K562 (cell line): ENCODE results near the gene GARIN1A. TPM values are rescaled to one million over a fixed set of nuclear protein-coding genes. Genes with fewer than 3 reads are reported as not detected.

Experiments
- ATAC-seq: fragments of 200-7000 bp; cut with Tn5 transposase; 3 replicates; pipeline ENCODE4 v1.9.1; 2020; ENCODE audit warnings: moderate library complexity
- BruUV-seq: library from RNA; stranded (reverse); fragments of 400-500 nt; replicated peaks from 2 replicates; lab custom pipeline; 2021; lab: Mats Ljungman, UMichigan
- CTCF ChIA-PET: fragments of 300-600 bp; formaldehyde crosslinking; extraction: SDS; loops from one replicate; lab custom pipeline; 2021; ENCODE audit warnings: low intra/inter-chr PET ratio; lab: Yijun Ruan, JAX
- POLR2A ChIA-PET: fragments of 300-600, 350-650 bp; sonication (Branson Sonifier 250); formaldehyde crosslinking; extraction: SDS; loops from one replicate; lab custom pipeline; 2021; ENCODE audit warnings: antibody characterized with exemption, inconsistent platforms; lab: Yijun Ruan, JAX
- DNase-seq, 4 experiments: peaks; one replicate each; pipeline versions ENCODE4 v3.0.0 to v3.0.0-alpha.2; 2011 to 2018; ENCODE audit warnings: low spot score in 3 of 4, mixed read lengths in 3 of 4; ENCODE audit errors: extremely low read depth in 1 of 4
- FAIRE-seq: peaks from 2 replicates; lab custom pipeline; 2011; peaks lifted over from hg19 to GRCh38; lab: Jason Lieb, UNC
- H2AFZ ChIP-seq: 2 replicates; pipeline ENCODE4 v1.6.0; 2011; ENCODE audit warnings: low read depth, low read length, control low read depth, inconsistent platforms
- H3K27ac ChIP-seq: fragments of 200-600 bp; 3 replicates; pipeline ENCODE4 v1.8.0; 2011; ENCODE audit warnings: low read depth, mild to moderate bottlenecking, control low read depth, inconsistent platforms, low read length, moderate library complexity, mixed read lengths; ENCODE audit errors: extremely low read depth
- H3K27me3 ChIP-seq, 2 experiments: fragments of 300-600 bp in 1 of 2; 2 replicates in 1 of 2; 3 replicates in 1 of 2; pipeline versions ENCODE4 v1.6.0 to v1.8.0; 2011; ENCODE audit warnings: inconsistent platforms in 2 of 2, low read length in 2 of 2, mild to moderate bottlenecking in 1 of 2, mixed read lengths in 1 of 2, moderate library complexity in 1 of 2; ENCODE audit not compliant: control insufficient read depth in 2 of 2, insufficient read depth in 2 of 2
- H3K36me3 ChIP-seq: fragments of 300-600 bp; 3 replicates; pipeline ENCODE4 v1.8.0; 2011; ENCODE audit warnings: mild to moderate bottlenecking, low read length, inconsistent platforms; ENCODE audit not compliant: control insufficient read depth, insufficient read depth
- H3K4me1 ChIP-seq, 2 experiments: fragments of 200-600 bp in 1 of 2; replicated peaks in 1 of 2; 2 replicates in 1 of 2; 3 replicates in 1 of 2; pipeline versions ENCODE4 v1.5.1 to v1.8.0; 2011; ENCODE audit warnings: inconsistent platforms in 2 of 2, low read length in 2 of 2, mild to moderate bottlenecking in 1 of 2, mixed read lengths in 1 of 2, moderate library complexity in 1 of 2; ENCODE audit not compliant: control insufficient read depth in 2 of 2, insufficient read depth in 2 of 2
- H3K4me2 ChIP-seq: 2 replicates; pipeline ENCODE4 v1.6.1; 2011; ENCODE audit warnings: low read length, control low read depth, inconsistent platforms, mixed read lengths; ENCODE audit not compliant: insufficient read depth
- H3K4me3 ChIP-seq: fragments of 200-600 bp; sonication (generic), shearing (Covaris generic); 2 replicates; pipeline ENCODE4 v1.5.1; 2016; ENCODE audit warnings: control low read depth, inconsistent platforms
- H3K79me2 ChIP-seq: fragments of 200-600 bp; 3 replicates; pipeline ENCODE4 v1.8.0; 2011; ENCODE audit warnings: low read length, inconsistent platforms; ENCODE audit not compliant: control insufficient read depth, insufficient read depth
- H3K9ac ChIP-seq, 2 experiments: 2 replicates each; pipeline versions ENCODE4 v1.6.0 to v1.6.1; 2011; ENCODE audit warnings: low read depth in 2 of 2, low read length in 2 of 2, control low read depth in 1 of 2, inconsistent platforms in 1 of 2, mild to moderate bottlenecking in 1 of 2, mixed read lengths in 1 of 2; ENCODE audit not compliant: insufficient read depth in 1 of 2
- H3K9me1 ChIP-seq: one replicate; pipeline ENCODE4 v1.6.0; 2011; ENCODE audit warnings: inconsistent platforms, mild to moderate bottlenecking, low read length, moderate library complexity; ENCODE audit not compliant: control insufficient read depth, insufficient read depth
- H3K9me3 ChIP-seq: replicated peaks from 2 replicates; pipeline ENCODE4 v1.5.1; 2011; ENCODE audit warnings: low read depth, low read length, inconsistent platforms; ENCODE audit not compliant: control insufficient read depth, insufficient read depth
- H4K20me1 ChIP-seq: replicated peaks from 2 replicates; pipeline ENCODE4 v1.6.1; 2011; ENCODE audit warnings: low read length, inconsistent platforms, mixed read lengths; ENCODE audit not compliant: control insufficient read depth, insufficient read depth
- C11orf30 ChIP-seq: fragments of 450-650 bp; IDR thresholded peaks from 2 replicates; pipeline ENCODE4 v1.6.1; 2016; ENCODE audit warnings: low read depth, mild to moderate bottlenecking
- HNRNPK ChIP-seq: fragments of 200-400 bp; formaldehyde crosslinking; IDR thresholded peaks from one replicate; pipeline ENCODE4 v1.6.1; 2018; ENCODE audit warnings: mild to moderate bottlenecking, low read depth, low read length; ENCODE audit not compliant: poor library complexity, severe bottlenecking
- KDM1A ChIP-seq, 2 experiments: fragments of 450-650 bp; IDR thresholded peaks; 2 replicates each; pipeline ENCODE4 v1.6.1; 2016; ENCODE audit warnings: mild to moderate bottlenecking in 2 of 2
- NFYB ChIP-seq: IDR thresholded peaks from 2 replicates; pipeline ENCODE4 v1.6.1; 2011; ENCODE audit warnings: mild to moderate bottlenecking, moderate library complexity; ENCODE audit not compliant: insufficient read length; ENCODE audit errors: extremely low read depth
- PCBP1 ChIP-seq: fragments of 200-400 bp; formaldehyde crosslinking; IDR thresholded peaks from 2 replicates; pipeline ENCODE4 v1.6.1; 2018; ENCODE audit warnings: mild to moderate bottlenecking, low read depth, low read length; ENCODE audit not compliant: poor library complexity, severe bottlenecking
- PCBP2 ChIP-seq: fragments of 200-400 bp; formaldehyde crosslinking; IDR thresholded peaks from 2 replicates; pipeline ENCODE4 v1.6.1; 2018; ENCODE audit warnings: low read length, low read depth, mild to moderate bottlenecking, moderate library complexity; ENCODE audit not compliant: poor library complexity, severe bottlenecking
- SREBF1 ChIP-seq: fragments of 150-350 bp; IDR thresholded peaks from 2 replicates; pipeline ENCODE4 v1.6.1; 2014; ENCODE audit warnings: antibody characterized with exemption, low read depth, low read length, borderline replicate concordance
- XRCC4 ChIP-seq: IDR thresholded peaks from one replicate; pipeline ENCODE4 v1.6.1; 2011; ENCODE audit not compliant: insufficient read depth, insufficient read length; ENCODE audit errors: extremely low read depth
- WGBS: fragments of 100-300 bp; shearing (Covaris generic); methylation state at CpG from one replicate; pipeline ENCODE4 v1.1.6; 2016; ENCODE audit warnings: low coverage, mixed read lengths; ENCODE audit not compliant: insufficient coverage; ENCODE audit errors: missing lambda C conversion rate; 5-methylcytosine and 5-hydroxymethylcytosine counted together
- in situ Hi-C: fragments of 300-500 bp; cut with MboI; formaldehyde crosslinking; loops from 4 replicates; pipeline ENCODE4 v1.15.0; 2018; ENCODE audit warnings: inconsistent platforms, mixed read lengths
- intact Hi-C: fragments of 100-400 bp; cut with micrococcal nuclease; formaldehyde crosslinking; loops from 2 replicates; pipeline ENCODE4 v1.14.2; 2022
- polyA plus RNA-seq, 8 experiments: library from polyadenylated mRNA; depleted of rRNA in 4 of 8; stranded (reverse) in 5 of 8; unstranded in 3 of 8; fragments of >200 nt; fragmentation: Nextera tagmentation in 2 of 8; fragmentation: Illumina TruSeq in 1 of 8; extraction: Ambion mirVana in 2 of 8; extraction: Trizol in 1 of 8; gene quantifications; 2 replicates each; pipeline versions ENCODE4 v1.2.1 to v1.2.3, GENCODE V29; 2011 to 2014; ENCODE audit warnings: inconsistent platforms in 1 of 8, missing spikeins in 1 of 8
- total RNA-seq, 7 experiments: library from RNA; depleted of rRNA in 6 of 7; stranded (reverse); fragments of >200 nt in 6 of 7; fragmentation: Illumina TruSeq in 2 of 7; extraction: Trizol in 2 of 7; gene quantifications; 2 replicates each; pipeline versions ENCODE4 v1.2.1 to v1.2.3, GENCODE V29; 2011 to 2021; ENCODE audit warnings: low replicate concordance in 1 of 7

The GARIN1A gene
- total and polyA plus RNA-seq, 9 of the 15 experiments (the other 6 are each of a cell fraction or from before 2014, with no cell fraction given): 0.01 to 0.41 (median 0.04) TPM; not detected in 3

GRCh38 chr7:128701062-128701785, 29.1 kb downstream of the GARIN1A start:
- WGBS: 24% methylated on average over 6 of the region's 6 CpGs
- Histone ChIP-seq H3K27me3 (peaks cover 19 to 21% of the 10 kb centered on the region in 2 experiments; a peak in 3 of 5 replicates), H3K9me1 (no peaks in the 10 kb centered on the region), H3K36me3 (no peaks in the 10 kb centered on the region), H3K4me3 (no peak overlapping the region), H3K79me2 (no peaks in the 10 kb centered on the region), H3K9me3 (no peaks in the 10 kb centered on the region), H3K4me1 (peaks cover 11 to 12% of the 10 kb centered on the region in 2 experiments; a peak in 4 of 5 replicates), H4K20me1 (no peaks in the 10 kb centered on the region), H2AFZ (0 out of 2 replicates have a peak overlapping the region, but pooled peaks have one; percentile 5), H3K9ac (no peak overlapping the region), H3K27ac (no peak overlapping the region), H3K4me2 (no peak overlapping the region)
- in situ Hi-C loops: no loop called here
- POLR2A ChIA-PET: interaction anchor here (1.0 to 2.4 kb wide), 2 partner anchors 14 to 37 kb away, joined by 3 to 8 read pairs; partner anchors contain the start of gene CALU
- FAIRE-seq (no peak), ATAC-seq (no peak), DNase-seq (no peak)
- intact Hi-C loops: no loop called here
- TF ChIP-seq SREBF1 (no peak), PCBP2 (peak; percentile 95), HNRNPK (peak; percentile 96), XRCC4 (no peak), KDM1A (IDR thresholded peaks at IDR 0.05) (no peak), NFYB (peak; percentile 12), PCBP1 (peak; percentile 98), C11orf30 (peak; percentile 36; the same call in 1 of the 2 replicates)
- BruUV-seq: no TSS peak
- CTCF ChIA-PET: no interaction called here
